Measurements from ENCODE around the gene GTPBP4. TPM values are rescaled to one million over a fixed set of nuclear protein-coding genes. Genes with fewer than 3 reads are reported as not detected.

The GTPBP4 gene
- total and polyA plus RNA-seq, 2 of the 8 experiments (the other 6 are each of a cell fraction or from before 2014, with no cell fraction given) = 16.9 to 98.1 TPM

DNA sequence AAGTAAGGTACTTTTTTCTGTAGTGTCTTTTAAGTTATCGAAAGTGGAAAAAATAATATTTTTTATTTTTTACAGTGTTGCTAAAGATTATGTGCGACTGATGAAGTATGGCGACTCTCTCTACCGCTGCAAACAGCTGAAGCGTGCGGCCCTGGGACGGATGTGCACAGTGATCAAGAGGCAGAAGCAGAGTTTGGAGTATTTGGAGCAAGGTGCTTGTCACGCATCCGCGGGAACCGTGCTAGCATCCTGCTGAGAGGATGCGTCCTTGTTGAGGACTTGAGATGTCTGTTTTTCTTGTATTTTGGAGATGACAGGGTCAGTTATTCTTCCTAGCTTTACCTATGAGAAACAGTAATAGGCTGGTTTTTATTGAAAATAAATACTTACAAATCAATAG lies 7.8 kb downstream of the GTPBP4 start:
- no peak overlapping the region for H3K56ac ChIP-seq (replicated peaks; ENCODE audit: insufficient read length, low read depth, low read length)
- ChIA-PET CTCF (ENCODE audit: partially characterized antibody) (no interaction called here), POLR2A (ENCODE audit: partially characterized antibody) (interaction anchor here (1.5 to 4.4 kb wide), 3 partner anchors 9 to 20 kb away, joined by 5 to 28 read pairs (median 20); no protein-coding TSS in a partner anchor)
- H4K20me1 ChIP-seq (replicated peaks in 1 of 2; ENCODE audit: control insufficient read depth in 1 of 2, insufficient read depth in 2 of 2, low read length in 2 of 2) = peaks cover 2 to 19% of the 10 kb centered on the region in 2 experiments
- no peak overlapping the region for H3K27ac ChIP-seq (ENCODE audit: low read depth, low read length)
- H2BK120ac ChIP-seq (replicated peaks; ENCODE audit: low read depth, low read length) = no peak overlapping the region
- H4K8ac ChIP-seq (ENCODE audit: extremely low read depth, insufficient read depth, low read length) = no peak overlapping the region
- H4K5ac ChIP-seq (ENCODE audit: insufficient read length, low read depth, low read length) = no peak overlapping the region
- H3K27me3 ChIP-seq (replicated peaks in 1 of 4; ENCODE audit: control insufficient read depth in 3 of 4, extremely low read depth in 1 of 4, insufficient read depth in 3 of 4, low read length in 3 of 4) = no peaks in the 10 kb centered on the region
- no peak overlapping the region for H3K4me2 ChIP-seq (ENCODE audit: insufficient read depth in 1 of 2, low read depth in 2 of 2, low read length in 2 of 2)
- no peak overlapping the region for H2BK15ac ChIP-seq (ENCODE audit: low read length)
- no peak overlapping the region for H3K4me3 ChIP-seq (ENCODE audit: extremely low read depth in 1 of 4, insufficient read depth in 2 of 4, low read depth in 3 of 4, low read length in 4 of 4)
- peaks cover 47 to 82% (median 76%) of the 10 kb centered on the region in 4 experiments for H3K36me3 ChIP-seq (ENCODE audit: control insufficient read depth in 2 of 4, insufficient read depth in 4 of 4, low read length in 3 of 4)
- no peak overlapping the region for H2BK12ac ChIP-seq (ENCODE audit: low read depth, low read length)
- no peak overlapping the region for H3K14ac ChIP-seq (ENCODE audit: insufficient read length)
- no peaks in the 10 kb centered on the region; the same call in 1 of the 2 replicates for H3K79me1 ChIP-seq (ENCODE audit: low read depth, low read length)
- no peaks in the 10 kb centered on the region for H3K4me1 ChIP-seq (replicated peaks in 1 of 4; ENCODE audit: control insufficient read depth in 3 of 4, insufficient read depth in 4 of 4, low read length in 3 of 4)
- H2AFZ ChIP-seq (ENCODE audit: low read length) = no peak overlapping the region
- H2BK20ac ChIP-seq (ENCODE audit: low read length) = no peak overlapping the region
- TF ChIP-seq SP1 (IDR thresholded peaks at IDR 0.05; ENCODE audit: low read depth, low read length) = no peak
- no peak for TF ChIP-seq KDM1A (IDR thresholded peaks at IDR 0.05; ENCODE audit: borderline replicate concordance, low read length)
- no peak for TF ChIP-seq SIX5 (IDR thresholded peaks at IDR 0.05; ENCODE audit: low read depth, low read length)
- no peak for TF ChIP-seq TBP (IDR thresholded peaks at IDR 0.05; ENCODE audit: low read depth, low read length)
- no peak for TF ChIP-seq NANOG (IDR thresholded peaks at IDR 0.05; ENCODE audit: insufficient read depth, low read depth, low read length, poor library complexity, severe bottlenecking)
- no peak for TF ChIP-seq EGR1 (IDR thresholded peaks at IDR 0.05; ENCODE audit: borderline replicate concordance, low read depth, low read length)
- no peak for FAIRE-seq
- WGBS, 2 experiments (ENCODE audit: extremely low coverage in 1 of 2, insufficient coverage in 1 of 2, insufficient read length in 1 of 2, insufficient replicate concordance in 2 of 2, low coverage in 1 of 2, low lambda C conversion rate in 2 of 2, missing lambda C conversion rate in 1 of 2) = 98% methylated on average over 12 of the region's 12 CpGs; no CpG with 5 or more reads in 1 of the 2 experiments
- no peak overlapping the region for H3K9ac ChIP-seq (replicated peaks in 1 of 4; ENCODE audit: extremely low read depth in 1 of 4, low read depth in 3 of 4, low read length in 3 of 4)
- H4K91ac ChIP-seq (replicated peaks; ENCODE audit: insufficient read length, low read length) = no peak overlapping the region
- no peak overlapping the region for H3K18ac ChIP-seq (ENCODE audit: extremely low read depth, low read length)
- no peak for DNase-seq (ENCODE audit: low read depth in 1 of 2, low spot score in 2 of 2)
- H3K23ac ChIP-seq (ENCODE audit: insufficient read length) = no peak overlapping the region
- no peak overlapping the region for H2BK5ac ChIP-seq (ENCODE audit: low read depth, low read length)
- H3K9me3 ChIP-seq (ENCODE audit: insufficient read depth in 2 of 2, low read depth in 1 of 2, low read length in 1 of 2) = no peaks in the 10 kb centered on the region; a peak in 1 of 4 replicates
- peaks cover 5 to 52% of the 10 kb centered on the region in 2 experiments for H3K79me2 ChIP-seq (ENCODE audit: control insufficient read depth in 1 of 2, insufficient read depth in 2 of 2, low read length in 2 of 2)
- H3K4ac ChIP-seq (replicated peaks; ENCODE audit: insufficient read length, low read depth, low read length) = no peak overlapping the region
- no peaks in the 10 kb centered on the region for H3K23me2 ChIP-seq (ENCODE audit: low read depth, low read length)
- H2AK5ac ChIP-seq (ENCODE audit: low read depth, low read length) = no peak overlapping the region

Data from H1 (cell line).